ENCODE measurements around the gene TRIO.

DNA sequence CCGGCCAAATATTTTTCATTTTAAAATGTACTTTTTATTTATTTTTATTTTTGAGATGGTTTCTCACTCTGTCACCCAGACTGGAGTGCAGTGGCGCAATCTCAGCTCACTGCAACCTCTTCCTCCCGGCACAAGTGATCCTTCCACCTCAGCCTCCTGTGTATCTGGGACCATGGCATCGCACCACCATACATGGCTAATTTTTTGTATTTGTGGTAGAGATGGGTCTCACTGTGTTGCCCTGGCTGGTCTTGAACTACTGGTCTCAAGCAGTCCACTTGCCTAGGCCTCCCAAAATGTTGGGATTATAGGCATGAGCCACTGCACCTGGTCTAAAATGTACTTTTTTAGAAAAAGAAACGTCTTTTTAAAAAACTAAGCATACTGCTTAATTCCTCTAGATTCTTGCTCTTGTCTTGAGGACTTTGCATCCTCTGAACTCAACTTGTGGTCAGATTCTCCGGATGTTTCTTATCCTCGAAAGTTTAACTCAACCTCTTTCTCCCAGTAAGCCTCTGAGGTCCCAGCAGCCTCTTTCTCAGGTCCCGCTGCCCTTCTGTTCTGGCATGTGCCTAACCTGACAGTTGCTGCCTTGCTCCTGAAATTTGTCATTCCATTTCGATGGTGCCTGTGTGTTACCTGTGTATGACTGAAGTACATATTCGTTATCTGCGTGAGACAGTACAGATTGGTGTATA, 63.0 kb downstream of the TRIO start:
- TF ChIP-seq, protein P1, sequence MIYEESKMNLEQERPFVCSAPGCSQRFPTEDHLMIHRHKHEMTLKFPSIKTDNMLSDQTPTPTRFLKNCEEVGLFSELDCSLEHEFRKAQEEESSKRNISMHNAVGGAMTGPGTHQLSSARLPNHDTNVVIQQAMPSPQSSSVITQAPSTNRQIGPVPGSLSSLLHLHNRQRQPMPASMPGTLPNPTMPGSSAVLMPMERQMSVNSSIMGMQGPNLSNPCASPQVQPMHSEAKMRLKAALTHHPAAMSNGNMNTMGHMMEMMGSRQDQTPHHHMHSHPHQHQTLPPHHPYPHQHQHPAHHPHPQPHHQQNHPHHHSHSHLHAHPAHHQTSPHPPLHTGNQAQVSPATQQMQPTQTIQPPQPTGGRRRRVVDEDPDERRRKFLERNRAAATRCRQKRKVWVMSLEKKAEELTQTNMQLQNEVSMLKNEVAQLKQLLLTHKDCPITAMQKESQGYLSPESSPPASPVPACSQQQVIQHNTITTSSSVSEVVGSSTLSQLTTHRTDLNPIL (CRISPR knock-in tag; IDR thresholded peaks at IDR 0.05; ENCODE audit: low read depth): no peak
- TF ChIP-seq ZNF8 (CRISPR knock-in tag; IDR thresholded peaks at IDR 0.05) (no peak), ZFP30 (CRISPR knock-in tag; IDR thresholded peaks at IDR 0.05) (no peak)
- TF ChIP-seq, protein P2, sequence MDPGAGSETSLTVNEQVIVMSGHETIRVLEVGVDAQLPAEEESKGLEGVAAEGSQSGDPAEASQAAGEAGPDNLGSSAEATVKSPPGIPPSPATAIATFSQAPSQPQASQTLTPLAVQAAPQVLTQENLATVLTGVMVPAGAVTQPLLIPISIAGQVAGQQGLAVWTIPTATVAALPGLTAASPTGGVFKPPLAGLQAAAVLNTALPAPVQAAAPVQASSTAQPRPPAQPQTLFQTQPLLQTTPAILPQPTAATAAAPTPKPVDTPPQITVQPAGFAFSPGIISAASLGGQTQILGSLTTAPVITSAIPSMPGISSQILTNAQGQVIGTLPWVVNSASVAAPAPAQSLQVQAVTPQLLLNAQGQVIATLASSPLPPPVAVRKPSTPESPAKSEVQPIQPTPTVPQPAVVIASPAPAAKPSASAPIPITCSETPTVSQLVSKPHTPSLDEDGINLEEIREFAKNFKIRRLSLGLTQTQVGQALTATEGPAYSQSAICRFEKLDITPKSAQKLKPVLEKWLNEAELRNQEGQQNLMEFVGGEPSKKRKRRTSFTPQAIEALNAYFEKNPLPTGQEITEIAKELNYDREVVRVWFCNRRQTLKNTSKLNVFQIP (CRISPR knock-in tag; IDR thresholded peaks at IDR 0.05; ENCODE audit: borderline replicate concordance, low read depth): no peak
